ENCODE measurements around the gene FBN3. TPM values are rescaled to one million over a fixed set of nuclear protein-coding genes. Genes with fewer than 3 reads are reported as not detected.

FBN3 gene
- total RNA-seq, 4 donors from 2014 or later, result 0.13 to 8.7 (median 2.5) TPM

GRCh38 chr19:8074501-8074900 is 74.9 kb downstream of the FBN3 start:
- 100% methylated on average over 1 of the region's 1 CpG for WGBS, 2 donors
- no peak for DNase-seq
- intact Hi-C loops (cut with DNase I), result no loop called here
- no peaks in the 10 kb centered on the region for H3K36me3 ChIP-seq
- H3K27ac ChIP-seq, result no peak overlapping the region
- no peak overlapping the region for H3K4me3 ChIP-seq (replicated peaks in 1 of 3)
- no peaks in the 10 kb centered on the region for H3K4me1 ChIP-seq
- H3K27me3 ChIP-seq, result no peaks in the 10 kb centered on the region
- H3K9me3 ChIP-seq, result no peaks in the 10 kb centered on the region
- TF ChIP-seq POLR2A (IDR thresholded peaks at IDR 0.05) (no peak), CTCF (IDR thresholded peaks at IDR 0.05) (no peak)

GRCh38 chr19:8071912-8072311 is 77.5 kb downstream of the FBN3 start:
- Histone ChIP-seq H3K27ac (no peak overlapping the region), H3K9me3 (no peaks in the 10 kb centered on the region), H3K4me3 (replicated peaks in 1 of 3) (no peak overlapping the region), H3K36me3 (no peaks in the 10 kb centered on the region), H3K4me1 (no peaks in the 10 kb centered on the region), H3K27me3 (no peaks in the 10 kb centered on the region)
- no peak for TF ChIP-seq CTCF (IDR thresholded peaks at IDR 0.05)
- no peak for TF ChIP-seq POLR2A (IDR thresholded peaks at IDR 0.05)
- intact Hi-C loops (cut with DNase I), result no loop called here
- 88 to 94% methylated on average over 5 to 14 of the region's 15 CpGs for WGBS, 2 donors
- no peak for DNase-seq

- intact Hi-C loops (cut with DNase I), result no loop called here
- Histone ChIP-seq H3K27me3 (no peaks in the 10 kb centered on the region), H3K27ac (no peak overlapping the region), H3K4me3 (replicated peaks in 1 of 3) (no peak overlapping the region), H3K9me3 (no peaks in the 10 kb centered on the region), H3K36me3 (no peaks in the 10 kb centered on the region), H3K4me1 (no peaks in the 10 kb centered on the region)
- 65 to 70% methylated on average over 13 of the region's 13 CpGs for WGBS, 2 donors
- peak in 2 of 6 experiments; percentile 7 to 30 for TF ChIP-seq CTCF (IDR thresholded peaks at IDR 0.05)
- TF ChIP-seq POLR2A (IDR thresholded peaks at IDR 0.05), result no peak
- DNase-seq, result no peak
Measured at GRCh38 chr19:8069096-8069973, 80.1 kb downstream of the FBN3 start.

- no peaks in the 10 kb centered on the region for H3K9me3 ChIP-seq
- H3K27me3 ChIP-seq, result no peaks in the 10 kb centered on the region
- TF ChIP-seq CTCF (IDR thresholded peaks at IDR 0.05), result no peak
- no peak for TF ChIP-seq POLR2A (IDR thresholded peaks at IDR 0.05)
- no peaks in the 10 kb centered on the region for H3K36me3 ChIP-seq
- no peak overlapping the region for H3K27ac ChIP-seq
- DNase-seq, result no peak
- intact Hi-C loops (cut with DNase I), result no loop called here
- H3K4me1 ChIP-seq, result no peaks in the 10 kb centered on the region
- 91 to 96% methylated on average over 16 to 18 of the region's 20 CpGs for WGBS, 2 donors
- H3K4me3 ChIP-seq (replicated peaks in 1 of 3), result no peak overlapping the region
Measured at GRCh38 chr19:8065875-8066261, 83.5 kb downstream of the FBN3 start.
